NCI-H774 (cell line): ENCODE data around the gene ZNF575.
"Not testable (repeated sequence)": the region's sequence is repeated elsewhere in the genome, so short reads cannot be mapped to it uniquely, and the experiment has no call there.

ENCODE experiments used
- DNase-seq: peaks from one replicate; lab custom pipeline; 2025; lab: John Stamatoyannopoulos, UW

Gene ZNF575

GRCh38 chr19:43544077-43544476, 11.1 kb downstream of the ZNF575 start:
- DNase-seq = no peak

- no peak for DNase-seq
Measured at GRCh38 chr19:43545276-43545675, 12.3 kb downstream of the ZNF575 start.

- DNase-seq = no peak
Measured at GRCh38 chr19:43545981-43546380, 13.0 kb downstream of the ZNF575 start.

GRCh38 chr19:43546581-43546980, 13.6 kb downstream of the ZNF575 start:
- no peak for DNase-seq

DNA sequence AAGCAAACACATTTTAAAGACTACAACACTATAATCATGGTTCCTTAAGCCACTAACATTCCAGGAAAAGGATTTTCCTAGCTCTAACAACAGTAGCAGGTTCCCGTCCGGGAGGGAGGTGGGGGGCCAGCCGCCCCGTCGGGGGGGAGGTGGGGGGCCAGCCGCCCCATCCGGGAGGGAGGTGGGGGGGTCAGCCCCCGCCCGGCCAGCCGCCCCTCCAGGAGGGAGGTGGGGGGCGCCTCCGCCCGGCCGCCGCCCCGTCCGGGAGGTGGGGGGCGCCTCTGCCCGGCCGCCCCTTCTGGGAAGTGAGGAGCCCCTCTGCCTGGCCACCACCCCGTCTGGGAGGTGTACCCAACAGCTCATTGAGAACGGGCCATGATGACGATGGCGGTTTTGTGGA, 14.9 kb downstream of the ZNF575 start:
- not testable (repeated sequence) for DNase-seq

DNA sequence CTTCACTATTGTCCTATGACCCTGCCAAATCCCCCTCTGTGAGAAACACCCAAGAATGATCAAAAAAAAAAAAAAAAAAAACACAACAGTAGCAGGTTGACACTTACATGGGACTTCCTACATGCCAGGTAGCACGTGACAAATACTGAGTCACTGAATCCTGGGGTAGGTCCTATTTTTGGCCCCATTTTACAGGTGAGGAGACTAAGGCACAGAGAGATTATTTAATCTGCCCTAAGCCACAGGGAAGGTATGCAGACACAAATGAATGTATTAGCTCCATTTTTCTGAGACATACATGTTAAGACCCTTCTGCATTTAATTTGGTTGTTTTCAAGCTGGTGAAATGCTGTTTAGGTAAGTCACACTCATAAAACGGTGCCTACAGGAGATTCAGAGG, 15.7 kb downstream of the ZNF575 start:
- no peak for DNase-seq

GRCh38 chr19:43551399-43552197, 18.6 kb downstream of the ZNF575 start:
- DNase-seq = no peak

- DNase-seq = no peak
Measured at GRCh38 chr19:43552198-43552450, 19.1 kb downstream of the ZNF575 start.

- DNase-seq = no peak
Measured at GRCh38 chr19:43552616-43553015, 19.6 kb downstream of the ZNF575 start.

DNA sequence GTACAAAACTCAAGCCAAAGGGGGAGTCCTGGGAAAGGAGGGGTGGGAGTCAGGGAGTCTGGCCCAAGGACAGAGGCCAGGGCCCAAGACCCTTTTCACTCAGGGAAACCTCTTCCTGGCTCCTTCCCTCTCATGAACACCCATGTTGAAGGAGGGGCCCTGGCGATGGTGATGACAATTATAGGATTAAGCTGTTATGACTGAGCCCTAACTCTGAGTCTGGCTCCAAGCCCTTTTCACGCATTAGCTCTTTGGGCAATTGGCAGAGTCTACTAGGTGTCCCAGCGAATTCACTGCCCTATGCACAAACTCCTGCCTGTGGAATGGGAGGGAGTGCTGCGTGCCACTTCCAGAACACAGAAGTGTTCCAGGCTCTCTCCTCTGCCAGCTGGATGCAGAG, 20.7 kb downstream of the ZNF575 start:
- no peak for DNase-seq

GRCh38 chr19:43554317-43554895, 21.4 kb downstream of the ZNF575 start:
- DNase-seq = no peak

DNA sequence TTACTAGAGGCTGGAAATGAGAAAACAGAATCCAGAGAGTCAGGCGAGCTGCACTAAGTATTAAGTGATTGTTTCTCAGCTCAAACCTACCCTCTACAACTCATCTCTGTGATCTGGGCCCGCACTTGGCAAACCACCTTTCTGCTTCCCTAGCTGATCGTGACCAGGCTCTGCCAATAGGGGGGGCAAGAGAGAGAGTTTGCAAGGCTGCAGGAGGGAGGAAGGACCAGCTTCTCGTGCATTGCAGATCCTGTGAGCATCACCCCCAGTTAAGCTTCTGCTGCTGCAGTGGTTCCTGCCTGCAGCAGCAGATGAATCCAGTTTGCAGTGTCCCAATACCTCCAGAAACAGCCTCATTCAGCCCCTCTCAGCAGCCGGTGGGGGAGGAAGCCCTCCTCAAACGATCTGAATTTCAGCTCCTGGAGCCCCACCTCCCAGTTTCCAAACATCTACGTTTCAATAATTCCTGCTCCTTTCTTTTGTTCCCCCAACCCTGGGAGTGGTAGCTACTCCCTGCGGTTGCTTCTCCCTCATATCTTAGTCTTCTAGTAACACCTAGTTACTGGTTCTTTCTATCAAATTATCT, 22.3 kb downstream of the ZNF575 start:
- peak; percentile 26 for DNase-seq

- no peak for DNase-seq
Measured at GRCh38 chr19:43560687-43561086, 27.7 kb downstream of the ZNF575 start.

- DNase-seq = no peak
Measured at GRCh38 chr19:43561139-43561970, 28.4 kb downstream of the ZNF575 start.

- no peak for DNase-seq
Measured at GRCh38 chr19:43562226-43562697, 29.3 kb downstream of the ZNF575 start.

DNA sequence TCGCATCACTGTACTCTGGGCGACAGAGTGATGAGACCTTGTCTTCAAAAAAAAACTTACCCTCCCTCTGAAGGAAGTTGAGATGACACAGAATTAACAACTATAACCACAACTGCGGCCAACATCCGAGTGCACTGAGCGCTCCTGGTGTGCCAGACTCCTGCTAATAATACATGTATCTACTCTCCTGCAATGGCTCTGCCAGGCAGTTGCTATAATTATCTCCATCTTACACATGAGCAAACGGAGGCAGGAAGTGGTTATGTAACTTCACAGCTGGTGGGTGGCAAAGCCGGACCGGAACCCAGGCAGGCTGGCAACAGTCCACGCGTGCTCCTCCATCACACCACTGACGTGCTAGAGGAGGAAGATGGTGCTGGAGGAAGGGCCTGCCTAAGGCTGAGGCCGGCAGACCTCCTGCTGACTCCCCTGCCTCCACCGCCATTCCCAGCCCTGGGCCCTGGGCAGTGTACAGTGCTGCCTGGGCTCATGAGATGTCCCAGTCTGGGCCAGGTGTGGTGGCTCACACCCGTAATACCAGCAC, 29.8 kb downstream of the ZNF575 start:
- DNase-seq = peak; percentile 61

DNA sequence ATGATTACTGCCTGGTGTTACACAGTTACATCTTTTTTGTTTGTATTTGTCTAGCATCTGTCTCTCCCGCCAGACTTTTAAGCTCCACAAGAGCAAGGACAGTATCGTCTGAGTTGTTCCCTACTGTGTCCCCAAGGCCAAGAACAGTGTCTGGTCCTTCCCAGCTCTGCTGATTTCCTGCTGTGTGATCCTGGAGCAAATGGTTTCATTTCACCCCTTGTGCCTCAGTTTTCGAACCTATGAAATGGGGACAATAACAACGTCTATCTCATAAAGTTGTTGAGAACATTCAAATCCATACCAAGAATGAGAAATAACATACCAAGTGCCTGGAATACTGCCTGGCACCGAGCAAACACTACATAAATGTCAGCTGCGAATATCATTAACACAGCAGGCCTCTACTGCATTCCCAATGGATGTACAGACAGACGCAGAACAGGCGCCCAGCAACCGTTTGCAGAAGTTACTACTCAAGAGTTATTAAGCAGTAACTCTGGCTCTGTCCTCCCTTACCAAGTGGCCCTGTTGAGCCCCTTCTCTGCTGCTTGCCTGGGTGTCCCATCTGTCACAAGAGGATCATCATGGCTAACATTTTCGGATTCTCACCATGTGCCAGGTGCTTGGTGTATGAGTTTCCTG, 30.9 kb downstream of the ZNF575 start:
- no peak for DNase-seq

DNA sequence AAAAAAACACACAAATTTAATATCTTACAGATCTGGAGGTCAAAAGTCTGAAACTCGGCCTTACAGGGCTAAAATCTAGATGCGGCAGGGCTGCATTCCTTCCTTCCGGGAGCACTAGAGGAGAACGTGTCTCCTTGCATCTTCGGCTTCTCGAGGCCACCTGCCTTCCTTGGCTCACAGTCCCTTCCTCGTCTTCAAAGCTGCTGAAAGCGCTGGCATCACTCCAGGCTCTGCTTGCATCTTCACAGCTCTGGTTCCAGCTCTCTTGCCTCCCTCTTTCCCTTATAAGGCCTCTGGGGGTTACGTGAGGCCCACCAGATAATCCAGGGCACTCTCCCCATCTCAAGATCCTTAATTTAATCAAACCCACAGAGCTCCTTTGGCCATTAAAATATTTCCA, 31.8 kb downstream of the ZNF575 start:
- DNase-seq = no peak

GRCh38 chr19:43569657-43570056, 36.7 kb downstream of the ZNF575 start:
- DNase-seq = no peak

GRCh38 chr19:43570174-43570791, 37.3 kb downstream of the ZNF575 start:
- DNase-seq = peak; percentile 86

DNA sequence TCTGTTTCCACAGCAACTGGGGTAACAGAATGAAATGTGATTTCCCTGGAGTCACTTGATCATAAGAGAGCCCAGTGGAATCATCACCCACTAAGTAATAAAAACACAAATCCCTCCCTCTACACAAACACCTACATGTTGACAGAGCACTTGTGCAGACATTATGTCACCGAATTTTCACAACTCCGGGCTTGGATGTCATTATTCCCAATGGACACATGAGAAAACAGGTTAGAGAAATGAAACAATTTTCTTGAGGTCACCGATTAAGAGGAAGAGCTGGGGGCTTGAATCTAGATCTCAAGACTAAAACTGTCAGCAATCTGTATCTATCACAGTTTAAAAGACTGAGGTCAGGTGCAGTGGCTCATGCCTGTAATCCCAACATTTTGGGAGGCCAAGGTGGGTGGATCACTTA, 39.2 kb downstream of the ZNF575 start:
- DNase-seq = peak; percentile 85
